Epithelial cell of prostate (primary cell): ENCODE results near the gene MAP3K19.
"Not testable (repeated sequence)": the region's sequence is repeated elsewhere in the genome, so short reads cannot be mapped to it uniquely, and the experiment has no call there.

Source experiments
- DNase-seq: peaks from one replicate; pipeline ENCODE4 v3.0.0-alpha.2; 2011; ENCODE audit warnings: low read depth, low spot score
- H3K27ac ChIP-seq: fragments of 450-650 bp; 2 replicates; pipeline ENCODE4 v1.5.1; 2017; ENCODE audit warnings: mild to moderate bottlenecking

The MAP3K19 gene

GRCh38 chr2:135055182-135055786 is 8.0 kb upstream of the MAP3K19 start:
- DNase-seq: no peak
- H3K27ac ChIP-seq: peak overlapping the region; percentile 96

- peak overlapping the region; percentile 96 for H3K27ac ChIP-seq
- DNase-seq: no peak
These were observed 5.8 kb upstream of the MAP3K19 start for GRCh38 chr2:135052997-135053474.

- H3K27ac ChIP-seq: peak within 1 kb of the TSS; percentile 96
- DNase-seq: no peak
These were observed 5.0 kb upstream of the MAP3K19 start, which contains the start of gene RAB3GAP1 for GRCh38 chr2:135052042-135052876. Gene RAB3GAP1, plus strand, starts transcription at chr2:135052292. Its CDS starts 16 bp downstream, at chr2:135052308.

- H3K27ac ChIP-seq: no peak overlapping the region
These were observed 3.4 kb upstream of the MAP3K19 start for GRCh38 chr2:135050684-135051083.

GRCh38 chr2:135050132-135050531 is 2.9 kb upstream of the MAP3K19 start:
- no peak for DNase-seq
- no peak overlapping the region for H3K27ac ChIP-seq

More at GRCh38 chr2:135050684-135051083, 3.4 kb upstream of the MAP3K19 start:
- no peak for DNase-seq

GRCh38 chr2:135048122-135048521 is 875 bp upstream of the MAP3K19 start:
- no peak overlapping the region for H3K27ac ChIP-seq
- DNase-seq: no peak

GRCh38 chr2:135043345-135043744 is 3.9 kb downstream of the MAP3K19 start:
- no peak for DNase-seq

GRCh38 chr2:135037831-135038230 is 9.4 kb downstream of the MAP3K19 start:
- H3K27ac ChIP-seq: no peak overlapping the region
- no peak for DNase-seq

More at GRCh38 chr2:135043345-135043744, 3.9 kb downstream of the MAP3K19 start:
- H3K27ac ChIP-seq: no peak overlapping the region

- not testable (repeated sequence) for H3K27ac ChIP-seq
These were observed 14.0 kb downstream of the MAP3K19 start for GRCh38 chr2:135033216-135033615.

GRCh38 chr2:135030826-135031225 is 16.4 kb downstream of the MAP3K19 start:
- H3K27ac ChIP-seq: no peak overlapping the region
- DNase-seq: no peak

More at GRCh38 chr2:135033216-135033615, 14.0 kb downstream of the MAP3K19 start:
- DNase-seq: not testable (repeated sequence)

- DNase-seq: no peak
- H3K27ac ChIP-seq: no peak overlapping the region
These were observed 17.6 kb downstream of the MAP3K19 start for GRCh38 chr2:135029481-135030134.

GRCh38 chr2:135023886-135024485 is 23.3 kb downstream of the MAP3K19 start:
- H3K27ac ChIP-seq: no peak overlapping the region
- DNase-seq: no peak

GRCh38 chr2:135022952-135023880 is 24.0 kb downstream of the MAP3K19 start:
- no peak for DNase-seq
- no peak overlapping the region for H3K27ac ChIP-seq

- no peak for DNase-seq
- no peak overlapping the region for H3K27ac ChIP-seq
These were observed 25.6 kb downstream of the MAP3K19 start for GRCh38 chr2:135021618-135022017.

GRCh38 chr2:135011633-135012032 is 35.6 kb downstream of the MAP3K19 start:
- no peak overlapping the region for H3K27ac ChIP-seq
- DNase-seq: no peak

- no peak overlapping the region for H3K27ac ChIP-seq
- no peak for DNase-seq
These were observed 36.9 kb downstream of the MAP3K19 start for GRCh38 chr2:135010200-135010942.

- no peak overlapping the region for H3K27ac ChIP-seq
- DNase-seq: no peak
These were observed 37.9 kb downstream of the MAP3K19 start for GRCh38 chr2:135009339-135009738.

- no peak overlapping the region for H3K27ac ChIP-seq
- DNase-seq: no peak
These were observed 41.5 kb downstream of the MAP3K19 start for GRCh38 chr2:135005753-135006152.
